Measurements from ENCODE around the gene FSTL3. TPM values are rescaled to one million over a fixed set of nuclear protein-coding genes. Genes with fewer than 3 reads are reported as not detected.
"Not testable (repeated sequence)": the region's sequence is repeated elsewhere in the genome, so short reads cannot be mapped to it uniquely, and the experiment has no call there.

Gene FSTL3
- total and polyA plus RNA-seq, 2 of the 8 experiments (the other 6 are each of a cell fraction or from before 2014, with no cell fraction given) = 8.1 to 11.8 TPM

- H3K27ac ChIP-seq (ENCODE audit: low read depth, low read length); FAIRE-seq: not testable (repeated sequence)
These were observed 9.1 kb upstream of the FSTL3 start for GRCh38 chr19:666985-667573.

More at GRCh38 chr19:666985-667573, 9.1 kb upstream of the FSTL3 start:
- not testable (repeated sequence) for H3K27me3 ChIP-seq (replicated peaks in 1 of 4; ENCODE audit: control insufficient read depth in 3 of 4, extremely low read depth in 1 of 4, insufficient read depth in 3 of 4, low read length in 3 of 4); H2BK15ac ChIP-seq (ENCODE audit: low read length); H3K9ac ChIP-seq (replicated peaks in 1 of 4; ENCODE audit: extremely low read depth in 1 of 4, low read depth in 3 of 4, low read length in 3 of 4); H2BK120ac ChIP-seq (replicated peaks; ENCODE audit: low read depth, low read length); DNase-seq (ENCODE audit: low read depth in 1 of 2, low spot score in 2 of 2); H3K79me2 ChIP-seq (ENCODE audit: control insufficient read depth in 1 of 2, insufficient read depth in 2 of 2, low read length in 2 of 2); H2AFZ ChIP-seq (ENCODE audit: low read length); H3K14ac ChIP-seq (ENCODE audit: insufficient read length); H3K4me1 ChIP-seq (replicated peaks in 1 of 4; ENCODE audit: control insufficient read depth in 3 of 4, insufficient read depth in 4 of 4, low read length in 3 of 4); H3K4me3 ChIP-seq (ENCODE audit: extremely low read depth in 1 of 4, insufficient read depth in 2 of 4, low read depth in 3 of 4, low read length in 4 of 4); H4K8ac ChIP-seq (ENCODE audit: extremely low read depth, insufficient read depth, low read length); H3K18ac ChIP-seq (ENCODE audit: extremely low read depth, low read length); H2BK5ac ChIP-seq (ENCODE audit: low read depth, low read length); H3K36me3 ChIP-seq (ENCODE audit: control insufficient read depth in 2 of 4, insufficient read depth in 4 of 4, low read length in 3 of 4); H2BK20ac ChIP-seq (ENCODE audit: low read length); H4K91ac ChIP-seq (replicated peaks; ENCODE audit: insufficient read length, low read length); H3K23ac ChIP-seq (ENCODE audit: insufficient read length); H3K4ac ChIP-seq (replicated peaks; ENCODE audit: insufficient read length, low read depth, low read length); H3K23me2 ChIP-seq (ENCODE audit: low read depth, low read length); H3K9me3 ChIP-seq (ENCODE audit: insufficient read depth in 2 of 2, low read depth in 1 of 2, low read length in 1 of 2); H2BK12ac ChIP-seq (ENCODE audit: low read depth, low read length); H4K5ac ChIP-seq (ENCODE audit: insufficient read length, low read depth, low read length); H3K56ac ChIP-seq (replicated peaks; ENCODE audit: insufficient read length, low read depth, low read length); H2AK5ac ChIP-seq (ENCODE audit: low read depth, low read length); H3K4me2 ChIP-seq (ENCODE audit: insufficient read depth in 1 of 2, low read depth in 2 of 2, low read length in 2 of 2); H4K20me1 ChIP-seq (replicated peaks in 1 of 2; ENCODE audit: control insufficient read depth in 1 of 2, insufficient read depth in 2 of 2, low read length in 2 of 2); H3K79me1 ChIP-seq (ENCODE audit: low read depth, low read length)
- CTCF ChIA-PET (ENCODE audit: partially characterized antibody) = interaction anchor here (0.6 to 1.6 kb wide), 10 partner anchors 38 to 436 kb away, joined by 3 to 7 read pairs (median 4); no protein-coding TSS in a partner anchor
- POLR2A ChIA-PET (ENCODE audit: partially characterized antibody) = interaction anchor here (1.1 to 1.6 kb wide), 3 partner anchors 12 to 89 kb away, joined by 3 to 5 read pairs (median 3); no protein-coding TSS in a partner anchor
- 80% methylated on average over 18 of the region's 38 CpGs; no CpG with 5 or more reads in 1 of the 2 experiments for WGBS, 2 experiments (ENCODE audit: extremely low coverage in 1 of 2, insufficient coverage in 1 of 2, insufficient read length in 1 of 2, insufficient replicate concordance in 2 of 2, low coverage in 1 of 2, low lambda C conversion rate in 2 of 2, missing lambda C conversion rate in 1 of 2)
